Activated CD4-positive, alpha-beta T cell treated with anti-CD3 and anti-CD28 coated beads, Interleukin-2, amount 50 U/mL, for 48 hours (primary cell): Measurements from ENCODE around the gene ZSWIM5.
"Not testable (repeated sequence)": the region's sequence is repeated elsewhere in the genome, so short reads cannot be mapped to it uniquely, and the experiment has no call there.

Experiments used
- DNase-seq, 2 experiments: peaks; one replicate each; pipeline ENCODE4 v3.0.0-alpha.2; 2020

ZSWIM5 gene

DNA sequence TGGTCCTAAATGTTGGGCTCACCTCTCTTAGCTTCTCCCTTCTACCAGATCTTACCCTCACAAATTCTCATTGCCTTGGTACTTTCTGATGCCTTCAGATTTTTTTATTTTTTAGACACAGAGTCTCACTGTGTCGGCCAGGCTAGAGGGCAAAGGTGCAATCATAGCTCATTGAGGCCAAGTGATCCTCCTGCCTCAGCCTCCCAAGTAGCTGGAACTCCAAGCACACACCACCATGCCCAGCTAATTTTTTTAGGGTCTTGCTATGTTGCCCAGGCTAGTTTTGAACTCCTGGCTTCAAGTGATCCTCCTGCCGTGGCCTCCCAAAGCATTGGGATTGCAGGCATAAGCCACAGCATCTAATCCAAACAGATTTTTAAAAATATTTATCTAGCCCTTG is 69.4 kb downstream of the ZSWIM5 start:
- no peak for DNase-seq

DNA sequence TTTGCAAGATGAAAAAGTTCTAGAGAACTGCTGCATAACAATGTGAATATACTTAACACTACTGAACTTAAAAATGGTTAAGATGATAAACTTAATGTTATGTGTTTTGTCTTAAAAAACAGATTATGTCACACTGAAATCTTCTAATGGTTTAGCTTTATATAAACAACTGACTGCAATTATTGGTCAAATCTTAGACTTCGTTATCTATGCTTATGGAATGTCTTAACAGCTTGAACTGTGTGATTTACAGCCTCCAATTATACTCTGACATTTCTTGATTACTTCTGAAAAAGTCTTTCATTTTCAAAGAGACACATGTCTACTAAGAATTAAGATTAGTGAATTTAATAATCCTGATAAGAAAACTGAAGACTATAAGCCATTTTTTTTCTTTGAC is 71.1 kb downstream of the ZSWIM5 start:
- no peak for DNase-seq

DNA sequence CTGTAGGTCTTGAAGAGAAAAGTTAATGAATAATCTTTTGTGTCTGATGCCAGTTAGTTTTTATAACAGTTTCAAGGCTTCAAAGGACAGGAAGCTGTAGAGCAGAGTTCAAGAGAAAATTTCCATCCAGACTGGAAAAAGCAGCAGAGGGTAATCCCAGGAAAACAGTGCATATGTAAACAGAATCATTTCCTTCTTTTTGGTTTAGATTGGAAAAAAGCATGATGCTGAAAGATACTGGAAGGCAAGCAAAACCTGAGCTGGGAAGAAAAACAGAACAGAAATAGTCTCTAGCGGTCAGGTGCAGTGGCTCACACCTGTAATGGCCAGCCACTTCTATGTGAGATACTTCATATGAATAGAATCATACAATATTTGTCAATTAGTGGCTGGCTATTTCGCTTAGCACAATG is 71.9 kb downstream of the ZSWIM5 start:
- no peak for DNase-seq

DNA sequence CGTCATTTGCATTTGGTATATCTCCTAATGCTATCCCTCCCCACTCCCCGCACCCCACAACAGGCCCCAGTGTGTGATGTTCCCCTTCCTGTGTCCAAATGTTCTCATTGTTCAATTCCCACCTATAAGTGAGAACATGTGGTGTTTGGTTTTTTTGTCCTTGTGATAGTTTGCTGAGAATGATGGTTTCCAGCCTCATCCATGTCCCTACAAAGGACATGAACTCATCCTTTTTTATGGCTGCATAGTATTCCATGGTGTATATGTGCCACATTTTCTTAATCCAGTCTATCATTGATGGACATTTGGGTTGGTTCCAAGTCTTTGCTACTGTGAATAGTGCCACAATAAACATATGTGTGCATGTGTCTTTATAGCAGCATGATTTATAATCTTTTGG is 73.7 kb downstream of the ZSWIM5 start:
- DNase-seq: not testable (repeated sequence)

DNA sequence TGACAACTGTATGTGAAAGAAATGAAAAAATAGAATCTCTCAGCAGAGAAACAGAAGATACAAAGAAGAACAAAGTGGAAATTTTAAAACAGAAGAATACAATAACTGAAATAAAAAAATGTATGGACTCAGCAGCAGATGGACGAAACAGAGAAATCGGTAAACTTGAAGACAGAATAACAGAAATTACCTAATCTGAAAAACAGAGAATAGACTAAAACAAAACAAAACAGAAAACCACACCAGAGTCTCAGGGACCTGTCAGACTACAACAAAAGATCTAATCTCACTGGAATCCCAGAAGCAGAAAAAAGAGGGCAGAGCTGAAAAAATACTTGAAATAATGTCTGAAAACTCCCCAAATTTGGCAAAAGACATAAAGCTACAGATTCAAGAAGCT is 83.0 kb downstream of the ZSWIM5 start:
- DNase-seq: no peak

DNA sequence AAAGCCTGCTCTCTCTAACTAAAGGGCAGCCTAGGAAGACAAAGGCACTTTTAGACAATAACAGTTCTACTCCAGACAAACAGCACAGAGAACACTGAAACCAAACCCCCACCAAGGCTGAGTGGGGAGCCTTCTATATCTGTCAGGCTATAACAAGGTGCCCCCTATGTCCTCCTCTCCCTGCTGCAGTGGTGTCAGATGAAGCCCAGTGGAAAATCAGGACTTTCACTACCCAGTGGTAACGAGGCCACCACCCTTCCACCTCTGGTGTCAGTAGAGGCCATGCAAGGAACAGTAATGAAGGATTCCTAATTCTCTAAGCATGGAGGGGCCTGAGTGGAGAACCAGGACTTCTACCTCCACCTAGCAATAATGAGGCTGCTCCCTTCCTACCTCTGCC is 83.7 kb downstream of the ZSWIM5 start:
- no peak for DNase-seq

DNA sequence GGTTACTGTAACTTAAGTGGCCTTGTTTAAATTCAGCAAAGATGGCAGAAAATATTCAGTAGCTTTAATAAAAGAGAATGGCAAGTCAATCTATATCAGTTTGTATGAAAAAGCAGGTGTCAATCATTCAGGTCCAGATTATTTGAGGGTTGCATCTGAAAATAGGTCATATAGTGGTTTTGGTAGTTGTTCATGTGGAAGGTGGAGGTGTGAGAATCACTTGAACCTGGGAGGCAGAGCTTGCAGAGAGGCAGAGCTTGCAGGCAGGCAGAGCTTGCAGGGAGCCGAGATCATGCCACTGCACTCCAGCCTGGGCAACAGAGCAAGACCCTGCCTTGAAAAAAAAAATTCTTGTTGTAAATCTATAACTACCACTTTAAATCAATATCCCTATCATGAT is 88.6 kb downstream of the ZSWIM5 start:
- no peak for DNase-seq

DNA sequence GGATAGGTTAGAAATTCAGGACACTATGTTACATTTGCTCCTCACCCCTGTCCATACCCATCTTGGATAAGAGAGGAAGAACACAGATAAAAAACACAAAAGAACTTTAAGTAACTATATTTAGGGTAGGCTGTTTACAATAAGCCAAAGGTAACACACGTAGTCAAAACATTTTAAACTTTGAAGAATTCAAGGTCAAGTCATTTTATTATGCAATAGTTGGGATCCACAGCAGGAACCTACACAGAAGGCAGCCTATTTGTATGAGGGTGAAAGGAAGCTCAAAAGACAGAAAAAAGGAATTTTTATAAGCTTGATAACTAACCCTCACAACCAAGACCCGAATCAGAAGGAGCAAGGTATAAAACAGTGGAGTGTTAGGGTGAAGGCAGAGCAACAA is 89.6 kb downstream of the ZSWIM5 start:
- DNase-seq: no peak

DNA sequence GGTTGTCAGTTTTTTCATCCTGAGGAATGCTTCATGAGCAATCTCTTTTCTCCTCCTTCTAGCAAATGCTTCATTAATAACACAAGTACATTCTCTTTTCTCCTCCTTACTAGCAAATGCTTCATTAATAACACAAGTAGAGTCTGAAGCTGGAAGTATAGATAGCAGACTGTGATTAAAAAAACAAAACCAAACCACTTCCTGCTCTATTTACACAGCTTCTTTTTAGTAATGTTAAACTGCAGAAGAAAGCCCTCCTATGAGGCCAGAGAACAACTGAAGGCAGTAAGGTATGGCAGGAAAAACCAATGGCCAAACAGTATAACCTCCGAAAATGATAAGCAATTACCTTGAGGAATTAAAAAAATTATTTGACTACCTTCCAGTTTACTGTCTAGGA is 90.1 kb downstream of the ZSWIM5 start:
- no peak for DNase-seq

DNA sequence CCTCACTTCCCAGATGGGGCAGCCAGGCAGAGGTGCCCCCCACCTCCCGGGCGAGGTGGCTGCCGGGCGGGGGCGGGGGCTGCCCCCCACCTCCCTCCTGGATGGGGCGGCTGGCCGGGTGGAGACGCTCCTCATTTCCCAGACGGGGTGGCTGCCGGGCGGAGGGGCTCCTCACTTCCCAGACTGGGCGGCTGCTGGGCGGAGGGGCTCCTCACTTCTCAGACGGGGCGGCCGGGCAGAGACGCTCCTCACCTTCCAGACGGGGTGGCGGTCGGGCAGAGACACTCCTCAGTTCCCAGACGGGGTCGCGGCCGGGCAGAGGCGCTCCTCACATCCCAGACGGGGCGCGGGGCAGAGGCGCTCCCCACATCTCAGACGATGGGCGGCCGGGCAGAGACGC is 91.2 kb downstream of the ZSWIM5 start:
- DNase-seq: not testable (repeated sequence)

DNA sequence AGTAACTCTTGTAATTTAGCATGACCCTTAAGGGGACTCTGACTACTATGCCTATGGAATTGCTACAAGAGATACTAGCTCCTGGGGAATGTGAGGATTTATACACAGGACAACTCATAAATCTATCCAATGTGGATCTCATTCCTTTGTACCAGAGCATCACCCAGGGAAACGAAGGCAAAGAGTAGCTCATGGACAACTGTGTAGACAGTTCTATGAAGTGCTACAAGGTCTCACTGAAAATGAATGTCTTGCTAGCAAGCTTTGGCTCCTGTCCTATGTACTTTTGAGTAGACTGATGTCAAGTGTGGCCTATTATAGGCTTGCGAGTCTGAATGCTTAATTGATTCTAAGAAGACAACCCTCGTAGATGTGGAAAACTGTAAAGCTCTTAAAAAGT is 93.7 kb downstream of the ZSWIM5 start:
- DNase-seq: no peak

DNA sequence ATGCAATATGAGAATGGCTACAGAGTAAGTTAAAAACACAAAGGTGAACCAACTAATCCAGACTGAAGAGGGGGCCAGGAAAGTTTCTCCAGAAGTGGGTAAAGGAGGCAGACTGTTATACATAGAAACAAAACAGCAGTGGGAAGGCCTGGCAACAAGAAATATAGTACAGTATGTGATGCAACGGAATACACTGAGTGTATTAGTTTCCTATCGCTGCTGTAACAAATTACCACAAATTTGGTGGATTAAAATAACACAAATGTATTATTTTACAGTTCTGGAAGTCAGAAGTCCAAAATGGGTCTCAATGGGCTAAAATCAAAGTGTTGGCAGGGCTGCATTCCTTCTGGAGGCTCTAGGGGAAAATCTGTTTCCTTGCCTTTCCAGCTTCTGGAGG is 95.2 kb downstream of the ZSWIM5 start:
- no peak for DNase-seq

DNA sequence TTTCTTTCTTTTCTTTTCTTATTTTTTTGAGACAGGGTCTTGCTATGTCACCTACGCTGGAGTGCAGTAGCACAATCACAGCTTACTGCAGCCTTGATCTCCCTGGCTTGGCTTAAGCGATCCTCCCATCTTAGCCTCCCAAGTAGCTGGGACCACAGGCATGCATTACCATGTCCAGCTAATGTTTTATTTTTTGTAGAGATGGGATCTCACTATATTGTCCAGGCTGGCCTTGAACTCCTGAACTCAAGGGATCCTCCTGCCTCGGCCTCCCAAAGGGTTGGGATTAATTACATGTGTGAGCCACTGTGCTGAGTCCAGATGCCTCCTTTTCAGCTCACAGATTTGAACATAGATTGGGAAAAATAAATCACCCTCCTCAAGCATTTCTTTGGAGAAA is 98.6 kb downstream of the ZSWIM5 start:
- no peak for DNase-seq

DNA sequence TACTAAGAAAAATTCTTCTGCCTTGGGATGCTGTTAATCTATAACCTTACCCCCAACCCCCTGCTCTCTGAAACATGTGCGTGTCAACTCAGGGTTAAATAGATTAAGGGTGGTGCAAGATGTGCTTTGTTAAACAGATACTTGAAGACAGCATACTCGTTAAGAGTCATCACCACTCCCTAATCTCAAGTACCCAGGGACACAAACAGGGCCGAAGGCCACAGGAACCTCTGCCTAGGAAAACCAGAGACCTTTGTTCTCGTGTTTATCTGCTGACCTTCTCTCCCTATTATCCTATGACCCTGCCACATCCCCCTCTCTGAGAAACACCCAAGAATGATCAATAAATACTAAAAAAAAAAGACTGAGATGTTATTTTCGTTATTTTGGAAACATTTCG is 99.5 kb downstream of the ZSWIM5 start:
- not testable (repeated sequence) for DNase-seq

DNA sequence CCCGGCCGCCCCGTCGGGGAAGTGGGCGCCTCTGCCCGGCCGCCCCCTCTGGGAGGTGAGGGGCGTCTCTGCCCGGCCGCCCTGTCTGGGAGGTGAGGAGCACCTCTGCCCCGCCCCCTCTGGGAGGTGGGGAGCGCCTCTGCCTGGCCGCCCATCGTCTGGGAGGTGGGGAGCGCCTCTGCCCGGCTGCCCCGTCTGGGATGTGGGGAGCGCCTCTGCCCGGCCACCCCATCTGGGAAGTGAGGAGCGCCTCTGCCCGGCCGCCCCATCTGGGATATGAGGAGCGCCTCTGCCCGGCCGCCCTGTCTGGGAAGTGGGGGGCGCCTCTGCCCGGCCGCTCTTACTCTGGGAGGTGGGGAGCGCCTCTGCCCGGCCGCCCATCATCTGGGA is 100.3 kb downstream of the ZSWIM5 start:
- not testable (repeated sequence) for DNase-seq

DNA sequence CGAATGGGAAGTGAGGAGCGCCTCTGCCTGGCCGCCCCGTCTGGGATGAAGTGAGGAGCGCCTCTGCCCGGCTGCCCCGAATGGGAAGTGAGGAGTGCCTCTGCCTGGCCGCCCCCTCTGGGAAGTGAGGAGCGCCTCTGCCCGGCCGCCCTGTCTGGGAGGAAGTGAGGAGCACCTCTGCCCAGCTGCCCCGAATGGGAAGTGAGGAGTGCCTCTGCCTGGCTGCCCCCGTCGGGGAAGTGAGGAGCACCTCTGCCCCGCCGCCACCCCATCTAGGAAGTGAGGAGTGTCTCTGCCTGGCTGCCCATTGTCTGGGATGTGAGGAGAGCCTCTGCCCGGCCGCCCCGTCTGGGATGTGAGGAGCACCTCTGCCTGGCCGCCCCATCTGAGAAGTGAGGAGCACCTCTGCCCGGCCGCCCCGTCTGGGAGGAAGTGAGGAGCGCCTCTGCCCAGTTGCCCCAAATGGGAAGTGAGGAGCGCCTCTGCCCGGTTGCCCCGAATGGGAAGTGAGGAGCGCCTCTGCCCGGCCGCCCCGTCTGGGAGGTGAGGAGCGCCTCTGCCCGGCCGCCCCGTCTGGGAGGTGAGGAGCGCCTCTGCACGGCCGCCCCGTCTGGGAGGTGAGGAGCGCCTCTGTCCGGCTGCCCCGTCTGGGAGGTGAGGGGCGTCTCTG is 100.8 kb downstream of the ZSWIM5 start:
- DNase-seq: not testable (repeated sequence)

DNA sequence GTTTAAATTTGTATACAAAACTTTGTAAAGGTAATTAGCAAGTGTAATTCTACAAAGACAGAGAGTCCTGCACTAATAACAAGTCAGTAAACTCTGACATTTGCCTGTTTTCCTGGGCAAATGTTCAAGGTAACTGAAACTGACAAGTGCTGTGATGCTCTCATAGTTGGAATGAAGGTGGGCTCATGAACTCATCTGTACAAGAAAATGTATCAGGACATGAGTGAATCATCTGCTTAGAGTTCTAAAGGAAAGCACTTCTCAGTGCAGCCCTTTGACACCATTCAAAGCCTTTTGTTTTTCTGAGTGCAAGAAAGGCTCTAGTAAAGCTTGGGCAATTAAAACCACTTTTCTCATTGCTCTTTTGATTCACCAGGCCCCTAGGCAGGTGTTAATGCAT is 102.9 kb downstream of the ZSWIM5 start:
- no peak for DNase-seq

DNA sequence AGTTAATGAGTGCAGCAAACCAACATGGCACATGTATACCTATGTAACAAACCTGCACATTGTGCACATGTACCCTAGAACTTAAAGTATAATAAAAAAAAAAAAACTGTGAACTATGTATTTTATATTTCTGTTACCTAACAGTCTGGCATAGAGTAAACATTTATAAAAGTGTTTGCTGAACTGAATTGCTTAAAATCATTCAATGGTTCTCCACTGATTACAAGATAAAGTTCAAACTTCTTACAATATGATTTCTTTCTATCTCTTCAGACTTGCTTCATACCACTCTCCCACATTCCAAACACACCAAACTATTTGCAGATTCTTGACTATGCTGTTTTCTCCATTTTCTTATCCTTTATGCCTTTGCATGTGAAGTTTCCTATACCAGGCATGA is 104.5 kb downstream of the ZSWIM5 start:
- no peak for DNase-seq

DNA sequence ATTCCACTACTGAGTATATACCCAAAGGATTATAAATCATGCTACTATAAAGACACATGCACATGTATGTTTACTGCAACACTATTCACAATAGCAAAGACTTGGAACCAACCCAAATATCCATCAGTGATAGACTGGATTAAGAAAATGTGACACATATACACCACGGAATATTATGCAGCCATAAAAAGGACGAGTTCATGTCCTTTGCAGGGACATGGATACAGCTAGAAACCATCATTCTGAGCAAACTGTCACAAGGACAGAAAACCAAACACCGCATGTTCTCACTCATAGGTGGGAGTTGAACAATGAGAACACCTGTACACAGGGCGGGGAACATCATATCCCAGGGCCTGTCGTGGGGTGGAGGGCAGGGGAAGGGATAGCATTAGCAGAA is 104.9 kb downstream of the ZSWIM5 start:
- DNase-seq: not testable (repeated sequence)

DNA sequence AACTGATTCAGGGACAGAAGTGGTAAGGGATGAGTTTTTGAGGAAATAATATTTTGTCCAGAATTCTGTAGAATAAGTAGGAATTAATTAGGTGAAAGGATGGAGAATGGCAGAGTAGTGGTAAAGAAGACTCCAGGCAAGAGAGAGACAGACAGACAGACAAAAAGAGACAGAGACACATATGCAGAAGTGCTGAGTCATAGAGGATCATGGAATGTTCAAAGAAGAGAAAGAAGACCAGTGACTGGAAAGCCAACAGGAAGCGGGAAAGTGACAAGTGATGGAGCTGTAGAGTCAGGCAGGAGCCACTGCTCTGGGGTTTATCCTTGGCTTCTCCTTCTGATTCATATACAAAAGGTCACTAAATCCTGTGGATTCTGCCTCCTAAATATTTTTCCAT is 108.5 kb downstream of the ZSWIM5 start:
- no peak for DNase-seq

DNA sequence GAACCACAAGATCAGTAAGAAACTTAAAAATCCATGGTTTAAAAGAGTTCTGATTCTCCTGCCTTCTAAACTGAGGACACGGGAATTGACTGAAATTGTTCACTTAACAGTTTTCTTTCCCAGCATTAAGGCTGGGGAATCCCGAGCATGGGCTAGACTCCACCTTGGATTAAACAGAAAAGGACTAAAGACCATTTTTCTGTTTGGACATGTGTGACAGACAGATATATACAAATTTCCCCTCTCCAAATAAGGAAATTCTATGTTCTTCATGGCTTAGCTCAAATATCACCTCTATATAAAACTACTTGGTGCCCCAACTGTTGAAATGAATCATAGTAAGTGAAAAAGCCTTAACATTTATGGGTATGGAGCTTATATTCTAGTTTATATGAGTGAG is 109.3 kb downstream of the ZSWIM5 start:
- DNase-seq: no peak

DNA sequence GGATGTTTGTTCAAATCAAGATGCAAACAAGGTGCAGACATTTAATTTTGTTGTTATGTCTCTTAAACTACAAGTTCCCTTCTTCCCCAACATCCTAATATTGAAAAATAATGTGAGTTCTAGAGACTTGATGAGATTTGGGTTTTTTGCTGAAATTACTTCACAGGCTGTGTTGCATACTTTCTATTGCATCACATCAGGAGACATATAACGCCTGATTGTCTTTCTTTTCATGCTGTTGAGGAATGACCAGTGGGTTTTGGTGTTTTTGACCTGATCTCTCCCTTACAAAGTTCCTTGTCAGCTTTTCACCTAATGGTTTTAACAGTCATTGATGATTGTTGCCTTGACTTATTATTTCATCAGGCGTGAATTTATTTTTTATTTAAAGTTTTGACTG is 111.0 kb downstream of the ZSWIM5 start:
- no peak for DNase-seq

DNA sequence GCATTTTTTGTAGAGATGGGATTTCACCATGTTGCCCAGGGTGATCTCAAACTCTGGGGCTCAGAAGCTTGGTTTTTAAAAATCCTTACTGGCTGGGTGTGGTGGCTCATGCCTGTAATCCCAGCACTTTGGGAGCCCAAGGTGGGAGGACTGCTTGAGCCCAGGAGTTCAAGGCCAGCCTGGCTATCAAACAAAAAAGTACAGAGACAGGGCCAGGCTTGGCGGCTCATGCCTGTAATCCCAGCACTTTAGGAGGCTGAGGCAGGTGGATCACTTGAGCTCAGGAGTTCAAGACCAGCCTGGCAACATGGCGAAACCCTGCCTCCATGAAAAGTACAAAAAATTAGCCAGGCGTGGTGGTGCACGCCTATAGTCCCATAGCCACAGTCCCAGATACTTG is 112.0 kb downstream of the ZSWIM5 start:
- not testable (repeated sequence) for DNase-seq

DNA sequence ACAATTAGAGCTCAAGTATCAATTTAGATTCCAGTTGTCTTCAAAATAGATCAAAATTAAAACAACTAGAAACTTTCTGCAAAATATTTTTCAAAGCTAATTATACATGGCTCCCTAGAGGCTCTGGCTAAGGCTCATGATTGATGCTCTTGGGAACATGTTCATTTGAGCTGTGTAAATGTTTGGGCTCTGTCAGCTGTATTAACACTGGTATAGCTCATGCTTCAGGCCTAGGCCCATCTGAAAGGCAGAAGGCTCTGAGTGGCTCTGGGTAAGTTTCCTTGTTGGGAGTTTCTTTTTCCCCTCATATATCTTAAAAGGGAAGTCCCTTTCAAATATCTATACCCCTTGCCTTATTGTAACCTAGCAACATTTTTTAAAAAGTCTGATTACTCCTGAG is 113.1 kb downstream of the ZSWIM5 start:
- no peak for DNase-seq

DNA sequence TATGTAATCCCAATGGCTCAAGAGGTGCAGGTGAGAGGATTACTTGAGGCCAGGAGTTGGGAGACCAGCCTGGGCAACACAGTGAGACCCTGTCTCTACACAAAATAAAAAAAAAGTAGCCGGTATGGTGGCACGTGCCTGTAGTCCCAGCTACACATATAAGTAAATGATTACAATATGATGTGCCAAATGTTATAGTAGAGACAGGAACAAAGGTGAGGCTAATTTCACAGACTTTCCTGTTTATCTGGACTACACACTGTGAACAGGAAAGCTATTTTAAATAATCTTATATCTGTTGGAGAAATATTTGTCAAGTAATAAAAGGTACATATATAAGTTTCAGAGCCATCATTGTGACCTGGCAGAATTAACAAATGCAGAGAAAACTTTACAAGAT is 116.7 kb downstream of the ZSWIM5 start:
- DNase-seq: no peak

DNA sequence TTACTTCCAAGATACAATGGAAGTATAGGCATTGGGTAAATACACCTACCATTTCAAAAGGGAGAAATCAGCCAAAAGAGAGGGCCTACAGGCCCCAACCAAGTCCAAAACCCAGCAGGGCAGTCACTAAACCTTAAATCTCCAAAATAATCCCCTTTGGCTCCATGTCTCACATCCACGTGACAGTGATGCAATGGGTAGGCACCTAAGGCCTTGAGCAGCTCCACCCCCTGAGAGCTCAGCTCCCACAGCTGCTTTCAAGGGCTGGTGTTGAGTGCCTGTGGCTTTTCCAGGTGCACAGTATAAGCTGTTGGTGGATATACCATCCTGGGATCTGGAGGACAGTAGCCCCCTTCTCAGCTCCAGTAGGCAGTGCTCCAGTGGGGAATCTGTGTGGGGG is 121.8 kb downstream of the ZSWIM5 start:
- DNase-seq: no peak
